GM12878 (cell line): ENCODE data around the gene TMEM272. TPM values are rescaled to one million over a fixed set of nuclear protein-coding genes. Genes with fewer than 3 reads are reported as not detected.
A peak's percentile ranks its signal among the peaks of the same experiment; 100 is the strongest.

Experiments used
- ATAC-seq: fragments of 200-7000 bp; cut with Tn5 transposase; 3 replicates; pipeline ENCODE4 v1.9.1; 2020; ENCODE audit warnings: mild to moderate bottlenecking, moderate library complexity
- BruUV-seq: library from RNA; stranded (reverse); fragments of 400-500 nt; replicated peaks from 2 replicates; lab custom pipeline; 2021; lab: Mats Ljungman, UMichigan
- CTCF ChIA-PET: fragments of 300-600 bp; sonication (Branson Sonifier 250); formaldehyde crosslinking; extraction: SDS; loops from one replicate; lab custom pipeline; 2021; ENCODE audit warnings: inconsistent platforms; lab: Yijun Ruan, JAX
- POLR2A ChIA-PET: fragments of 350-600 bp; formaldehyde crosslinking; extraction: SDS; loops from one replicate; lab custom pipeline; 2021; ENCODE audit warnings: inconsistent platforms; lab: Charles Lee
- RAD21 ChIA-PET: fragments of 300-600 bp; sonication (Branson Sonifier 250); formaldehyde crosslinking; loops from one replicate; lab custom pipeline; 2023; ENCODE audit warnings: antibody characterized with exemption; ENCODE audit not compliant: unreplicated experiment; lab: Charles Lee
- SMC1A ChIA-PET: fragments of 300-600 bp; sonication (Branson Sonifier 250); formaldehyde crosslinking; loops from one replicate; lab custom pipeline; 2023; ENCODE audit not compliant: unreplicated experiment, uncharacterized antibody; lab: Charles Lee
- DNase-seq: peaks from one replicate; pipeline ENCODE4 v3.0.0-alpha.2; 2011; ENCODE audit warnings: low read depth, low spot score
- FAIRE-seq: peaks from 3 replicates; lab custom pipeline; 2011; peaks lifted over from hg19 to GRCh38; lab: Jason Lieb, UNC
- H2AFZ ChIP-seq: 2 replicates; pipeline ENCODE4 v1.6.0; 2011; ENCODE audit warnings: low read depth, low read length, control low read depth; ENCODE audit not compliant: control insufficient read depth
- H3K27ac ChIP-seq: 2 replicates; pipeline ENCODE4 v1.5.1; 2011; ENCODE audit warnings: control low read depth; ENCODE audit not compliant: control insufficient read depth, insufficient read depth
- H3K27me3 ChIP-seq, 2 experiments: replicated peaks in 1 of 2; 2 replicates each; pipeline versions ENCODE4 v1.6.0 to v1.6.1; 2011; ENCODE audit warnings: low read length in 1 of 2; ENCODE audit not compliant: control insufficient read depth in 2 of 2, insufficient read depth in 2 of 2
- H3K36me3 ChIP-seq, 2 experiments: 2 replicates each; pipeline ENCODE4 v1.5.1; 2011; ENCODE audit warnings: low read length in 1 of 2; ENCODE audit not compliant: control insufficient read depth in 2 of 2, insufficient read depth in 2 of 2
- H3K4me1 ChIP-seq: 2 replicates; pipeline ENCODE4 v1.6.1; 2011; ENCODE audit warnings: mild to moderate bottlenecking, low read length, moderate library complexity, mixed read lengths; ENCODE audit not compliant: control insufficient read depth, insufficient read depth
- H3K4me2 ChIP-seq: 2 replicates; pipeline ENCODE4 v1.6.0; 2011; ENCODE audit warnings: control low read depth; ENCODE audit not compliant: control insufficient read depth, insufficient read depth
- H3K4me3 ChIP-seq: fragments of 200-600 bp; sonication (generic); 2 replicates; pipeline ENCODE4 v1.5.1; 2016
- H3K79me2 ChIP-seq: 2 replicates; pipeline ENCODE4 v1.6.0; 2011; ENCODE audit warnings: low read length; ENCODE audit not compliant: control insufficient read depth, insufficient read depth
- H3K9ac ChIP-seq: 2 replicates; pipeline ENCODE4 v1.8.0; 2011; ENCODE audit warnings: low read length, control low read depth, mixed read lengths; ENCODE audit not compliant: control insufficient read depth, insufficient read depth
- H3K9me3 ChIP-seq: replicated peaks from 3 replicates; pipeline ENCODE4 v1.5.1; 2011; ENCODE audit warnings: mild to moderate bottlenecking, low read length; ENCODE audit not compliant: control insufficient read depth, insufficient read depth
- H4K20me1 ChIP-seq: 2 replicates; pipeline ENCODE4 v1.6.0; 2011; ENCODE audit not compliant: control insufficient read depth, insufficient read depth
- ATF7 ChIP-seq: fragments of 450-650 bp; IDR thresholded peaks from 2 replicates; pipeline ENCODE4 v1.6.1; 2016; ENCODE audit warnings: low read depth, mild to moderate bottlenecking
- BRCA1 ChIP-seq: IDR thresholded peaks from 2 replicates; pipeline ENCODE4 v1.6.1; 2011; ENCODE audit warnings: low read depth, low read length, improper control_type of control experiment
- CUX1 ChIP-seq: IDR thresholded peaks from 2 replicates; pipeline ENCODE4 v1.6.1; 2012; ENCODE audit warnings: improper control_type of control experiment, low read depth, low read length; ENCODE audit not compliant: insufficient replicate concordance
- PKNOX1 ChIP-seq: fragments of 450-650 bp; IDR thresholded peaks from 2 replicates; pipeline ENCODE4 v1.6.1; 2016; ENCODE audit warnings: mild to moderate bottlenecking
- WGBS: methylation state at CpG from one replicate; pipeline ENCODE4 v1.1.6; 2016; ENCODE audit warnings: low lambda C conversion rate; ENCODE audit not compliant: insufficient replicate concordance, insufficient coverage; ENCODE audit errors: missing lambda C conversion rate; 5-methylcytosine and 5-hydroxymethylcytosine counted together
- in situ Hi-C: fragments of 300-500 bp; cut with MboI; formaldehyde crosslinking; loops from 9 replicates; pipeline ENCODE4 v1.14.3; 2018; ENCODE audit warnings: mixed read lengths
- intact Hi-C: fragments of 100-400 bp; cut with micrococcal nuclease; formaldehyde crosslinking; loops from one replicate; pipeline ENCODE4 v1.14.2; 2022; ENCODE audit not compliant: unreplicated experiment
- polyA plus RNA-seq, 11 experiments: library from polyadenylated mRNA; depleted of rRNA in 4 of 11; unstranded in 6 of 11; stranded (reverse) in 5 of 11; fragments of >200 nt; fragmentation: Nextera tagmentation in 4 of 11; fragmentation: Illumina TruSeq in 1 of 11; extraction: Ambion mirVana in 4 of 11; extraction: Trizol in 1 of 11; gene quantifications; 1 replicate in 1 of 11; 2 replicates in 10 of 11; pipeline versions ENCODE4 v1.2.1 to v1.2.3, GENCODE V29; 2011 to 2016; ENCODE audit warnings: inconsistent platforms in 2 of 11, missing spikeins in 2 of 11, low read depth in 1 of 11
- total RNA-seq, 4 experiments: library from RNA; depleted of rRNA in 3 of 4; stranded (reverse); fragments of >200 nt in 3 of 4; fragmentation: Illumina TruSeq in 1 of 4; extraction: Trizol in 1 of 4; gene quantifications; 2 replicates each; pipeline versions ENCODE4 v1.2.1 to v1.2.3, GENCODE V29; 2013 to 2021

TMEM272 gene
- total and polyA plus RNA-seq, 10 of the 15 experiments (the other 5 are each of a cell fraction or from before 2014, with no cell fraction given), result 0.01 to 0.04 TPM; not detected in 8

- no peak for TF ChIP-seq CUX1
Observed at GRCh38 chr13:51881296-51881695, 36.3 kb upstream of the TMEM272 start (continued).

GRCh38 chr13:51879133-51879532 is 34.2 kb upstream of the TMEM272 start:
- Histone ChIP-seq H3K4me3 (no peak overlapping the region), H3K79me2 (no peaks in the 10 kb centered on the region), H3K4me1 (no peaks in the 10 kb centered on the region), H3K27ac (no peak overlapping the region), H2AFZ (no peak overlapping the region), H3K9ac (no peak overlapping the region), H4K20me1 (no peaks in the 10 kb centered on the region), H3K9me3 (peaks cover 2% of the 10 kb centered on the region; the same call in 1 of the 3 replicates), H3K4me2 (no peak overlapping the region), H3K27me3 (0 out of 4 replicates have a peak, but pooled peaks cover 0 to under 1% of the 10 kb centered on the region in 2 experiments), H3K36me3 (no peaks in the 10 kb centered on the region)
- TF ChIP-seq BRCA1 (no peak), ATF7 (0 out of 2 replicates have a peak, but pooled peaks have one; percentile 28), PKNOX1 (peak; percentile 30; the same call in 1 of the 2 replicates)
- 57% methylated on average over 4 of the region's 4 CpGs for WGBS
- FAIRE-seq (no peak), DNase-seq (no peak), ATAC-seq (peak; percentile 69)
- BruUV-seq, result no TSS peak
- SMC1A ChIA-PET, result interaction anchor here (0.6 to 1.6 kb wide), 2 partner anchors 10 to 199 kb away, joined by 3 read pairs; no protein-coding TSS in a partner anchor
- POLR2A ChIA-PET, result no interaction called here
- in situ Hi-C loops (no loop called here), intact Hi-C loops (no loop called here)
- CTCF ChIA-PET, result interaction anchor here (1.3 kb wide), 1 partner anchor 30 kb away, joined by 4 read pairs; no protein-coding TSS in a partner anchor
- RAD21 ChIA-PET, result no interaction called here
